ENCODE results near the gene TAAR2. TPM values are rescaled to one million over a fixed set of nuclear protein-coding genes. Genes with fewer than 3 reads are reported as not detected.
"Not testable (repeated sequence)": the region's sequence is repeated elsewhere in the genome, so short reads cannot be mapped to it uniquely, and the experiment has no call there.

TAAR2 gene
- total and polyA plus RNA-seq, 8 donors: not detected

- DNase-seq (no peak), FAIRE-seq (no peak), ATAC-seq (no peak)
These were observed 11.5 kb downstream of the TAAR2 start for GRCh38 chr6:132612449-132613108.

DNA sequence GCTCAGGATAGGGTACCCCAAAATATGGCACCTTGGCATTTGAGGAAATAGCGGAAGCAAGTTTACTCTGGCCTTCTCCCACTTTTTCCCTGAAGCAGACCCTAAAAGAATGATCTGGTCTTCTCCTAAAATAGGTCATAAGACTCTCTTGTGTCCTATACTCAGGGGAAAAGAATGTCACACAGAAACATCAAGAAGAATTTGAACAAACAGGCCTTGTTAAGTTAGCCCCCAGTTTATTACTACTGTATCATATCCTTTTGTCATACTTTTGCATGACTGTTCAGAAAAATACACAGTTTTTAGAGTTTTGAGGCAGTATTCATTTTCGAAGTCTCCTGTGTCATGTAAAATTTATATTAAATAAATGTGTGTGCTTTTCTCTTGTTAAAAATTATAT is 12.5 kb downstream of the TAAR2 start:
- Histone ChIP-seq H3K9me3 (no peaks in the 10 kb centered on the region), H3K36me3 (no peaks in the 10 kb centered on the region), H3K4me3 (no peak overlapping the region), H3K4me1 (peaks cover 0 to 8% (median 5%) of the 10 kb centered on the region in 3 donors), H3K27me3 (no peaks in the 10 kb centered on the region), H3K27ac (no peak overlapping the region)
- FAIRE-seq (no peak), DNase-seq (no peak), ATAC-seq (no peak)
- WGBS, 2 donors: 81 to 97% methylated on average over 2 of the region's 2 CpGs
- intact Hi-C loops (cut with DNase I): no loop called here
- no peak for TF ChIP-seq CTCF (IDR thresholded peaks at IDR 0.05)

More at GRCh38 chr6:132612449-132613108, 11.5 kb downstream of the TAAR2 start:
- Histone ChIP-seq H3K27me3 (no peaks in the 10 kb centered on the region), H3K4me3 (no peak overlapping the region), H3K4me1 (peaks cover 0 to under 1% (median 0%) of the 10 kb centered on the region in 3 donors), H3K36me3 (no peaks in the 10 kb centered on the region), H3K9me3 (no peaks in the 10 kb centered on the region), H3K27ac (no peak overlapping the region)
- intact Hi-C loops (cut with DNase I): no loop called here
- 49 to 54% methylated on average over 4 of the region's 4 CpGs for WGBS, 2 donors
- no peak for TF ChIP-seq CTCF (IDR thresholded peaks at IDR 0.05)

GRCh38 chr6:132607544-132608233 is 16.4 kb downstream of the TAAR2 start:
- Histone ChIP-seq H3K27ac (peak overlapping the region in 1 of 4 donors; percentile 35), H3K27me3 (no peaks in the 10 kb centered on the region), H3K9me3 (no peaks in the 10 kb centered on the region), H3K4me3 (no peak overlapping the region), H3K36me3 (no peaks in the 10 kb centered on the region), H3K4me1 (peaks cover 0 to 8% (median 5%) of the 10 kb centered on the region in 3 donors)
- no peak for TF ChIP-seq CTCF (IDR thresholded peaks at IDR 0.05)
- 26 to 27% methylated on average over 5 of the region's 5 CpGs for WGBS, 2 donors
- no peak for FAIRE-seq
- no peak for DNase-seq
- intact Hi-C loops (cut with DNase I): no loop called here
- ATAC-seq: peak; percentile 56 to 78 (median 62)

DNA sequence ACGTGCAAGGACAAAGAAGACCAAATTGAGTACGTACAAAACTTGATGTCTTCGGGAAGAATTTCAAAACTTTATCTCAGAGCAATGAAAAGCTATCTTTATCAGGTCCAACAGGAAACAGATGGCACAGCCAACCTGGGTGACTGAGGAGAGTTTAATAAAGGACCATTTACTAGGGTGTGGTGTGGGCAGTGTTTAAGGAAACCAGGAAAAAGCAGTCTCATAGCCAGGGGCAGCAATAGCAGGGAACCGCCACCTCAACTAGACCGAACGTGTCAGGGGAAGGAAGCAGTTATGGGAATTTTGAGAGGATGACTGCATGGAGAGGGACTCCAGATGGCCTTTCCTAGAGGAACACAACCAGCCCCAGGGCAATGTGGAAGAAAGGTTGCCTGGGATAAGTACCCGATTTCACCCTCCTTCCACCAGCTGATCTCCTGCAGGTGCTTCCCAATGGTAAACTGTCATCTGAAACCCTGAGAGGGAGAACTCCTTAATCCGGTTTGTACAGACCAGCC is 19.4 kb downstream of the TAAR2 start:
- Histone ChIP-seq H3K36me3 (no peaks in the 10 kb centered on the region), H3K4me3 (no peak overlapping the region), H3K27me3 (no peaks in the 10 kb centered on the region), H3K9me3 (no peaks in the 10 kb centered on the region), H3K27ac (no peak overlapping the region), H3K4me1 (peaks cover 0 to 8% (median 5%) of the 10 kb centered on the region in 3 donors)
- FAIRE-seq (no peak), ATAC-seq (no peak), DNase-seq (no peak)
- 83 to 88% methylated on average over 8 of the region's 8 CpGs for WGBS, 2 donors
- no peak for TF ChIP-seq CTCF (IDR thresholded peaks at IDR 0.05)
- intact Hi-C loops (cut with DNase I): no loop called here

DNA sequence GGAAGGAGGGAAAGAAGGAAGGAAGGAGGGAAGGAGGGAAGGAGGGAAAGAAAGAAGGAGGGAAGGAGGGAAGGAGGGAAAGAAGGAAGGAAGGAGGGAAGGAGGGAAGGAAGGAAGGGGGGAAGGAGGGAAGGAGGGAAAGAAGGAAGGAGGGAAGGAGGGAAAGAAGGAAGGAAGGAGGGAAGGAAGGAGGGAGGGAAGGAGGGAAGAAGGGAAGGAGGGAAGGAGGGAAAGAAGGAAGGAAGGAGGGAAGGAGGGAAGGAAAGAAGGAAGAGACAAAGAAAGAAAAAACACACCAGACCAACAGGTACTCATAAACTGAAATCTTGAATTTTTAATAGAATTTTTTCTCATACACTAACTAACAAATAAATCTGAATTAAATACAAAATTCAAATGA is 23.2 kb downstream of the TAAR2 start:
- H3K36me3 ChIP-seq; H3K4me3 ChIP-seq; H3K27me3 ChIP-seq; H3K9me3 ChIP-seq; DNase-seq; H3K27ac ChIP-seq; FAIRE-seq; H3K4me1 ChIP-seq; intact Hi-C loops (cut with DNase I); ATAC-seq: not testable (repeated sequence)

All from pancreas (tissue), 10 donors.